Parietal lobe (tissue), 1 donor: ENCODE data around the gene SMCP. TPM values are rescaled to one million over a fixed set of nuclear protein-coding genes. Genes with fewer than 3 reads are reported as not detected.

Source experiments
- total RNA-seq: library from RNA; depleted of rRNA; stranded (reverse); fragments of >200 nt; gene quantifications from one replicate; pipeline ENCODE4 v1.2.3, GENCODE V29; 2014

Gene SMCP
- total RNA-seq: not detected

GRCh38 chr1:152878042-152878441, at the start of gene SMCP:
Gene SMCP, plus strand, starts transcription at chr1:152878322. Its CDS starts 6,101 bp downstream, at chr1:152884423.

GRCh38 chr1:152842556-152842955, 35.6 kb upstream of the SMCP start, which contains the start of gene LCE6A:
Gene LCE6A, plus strand, starts transcription at chr1:152842856. Its CDS starts 665 bp downstream, at chr1:152843521.

GRCh38 chr1:152859696-152860095, 18.4 kb upstream of the SMCP start, which contains the start of gene LCE7A:
Gene LCE7A, plus strand, starts transcription at chr1:152859996. Its CDS starts 702 bp downstream, at chr1:152860698.

GRCh38 chr1:152907686-152908601, 29.8 kb downstream of the SMCP start, which contains the start of gene IVL:
Gene IVL, plus strand, starts transcription at chr1:152908546. Its CDS starts 1,252 bp downstream, at chr1:152909798.

Other genes with a start within 250 kb of the SMCP start
- gene LCE2D, start 214.9 kb upstream of the SMCP start, total RNA-seq: not detected
- gene LCE2C, start 203.0 kb upstream of the SMCP start, total RNA-seq: not detected
- not detected for gene LCE2B, start 192.2 kb upstream of the SMCP start, total RNA-seq
- not detected for gene LCE2A, start 180.0 kb upstream of the SMCP start, total RNA-seq
- not detected for gene LCE4A, start 170.2 kb upstream of the SMCP start, total RNA-seq
- not detected for gene KPRP, start 120.3 kb upstream of the SMCP start, total RNA-seq
- gene LCE1F, start 103.2 kb upstream of the SMCP start, total RNA-seq: not detected
- gene LCE1E, start 92.1 kb upstream of the SMCP start, total RNA-seq: not detected
- gene LCE1D, start 81.6 kb upstream of the SMCP start, total RNA-seq: not detected
- not detected for gene LCE1C, start 71.7 kb upstream of the SMCP start, total RNA-seq
- gene LCE1B, start 66.4 kb upstream of the SMCP start, total RNA-seq: not detected
- not detected for gene LCE1A, start 50.8 kb upstream of the SMCP start, total RNA-seq
- gene LCE6A, start 35.5 kb upstream of the SMCP start, total RNA-seq: not detected
- not detected for gene LCE7A, start 18.3 kb upstream of the SMCP start, total RNA-seq
- not detected for gene IVL, start 30.2 kb downstream of the SMCP start, total RNA-seq
- not detected for gene SPRR5, start 68.9 kb downstream of the SMCP start, total RNA-seq
- gene SPRR4, start 92.3 kb downstream of the SMCP start, total RNA-seq: not detected
- gene SPRR1A, start 105.8 kb downstream of the SMCP start, total RNA-seq: not detected
- not detected for gene SPRR3, start 123.4 kb downstream of the SMCP start, total RNA-seq
- gene SPRR1B, start 152.9 kb downstream of the SMCP start, total RNA-seq: not detected
- gene SPRR2D, start 162.8 kb downstream of the SMCP start, total RNA-seq: not detected
- gene SPRR2A, start 179.2 kb downstream of the SMCP start, total RNA-seq: not detected
- not detected for gene SPRR2B, start 193.3 kb downstream of the SMCP start, total RNA-seq
- not detected for gene SPRR2E, start 216.2 kb downstream of the SMCP start, total RNA-seq
- not detected for gene SPRR2F, start 235.2 kb downstream of the SMCP start, total RNA-seq